ENCODE results near the gene FGF1. TPM values are rescaled to one million over a fixed set of nuclear protein-coding genes. Genes with fewer than 3 reads are reported as not detected.
A peak's percentile ranks its signal among the peaks of the same experiment; 100 is the strongest.

Gene FGF1
- total RNA-seq, 1 experiment from 2014 or later: 3.2 TPM

GRCh38 chr5:142617416-142618129 lies 68.3 kb downstream of the FGF1 start:
- H2BK12ac ChIP-seq (ENCODE audit: insufficient read length, low read depth, low read length): no peak overlapping the region
- no peak overlapping the region for H3K4me2 ChIP-seq (ENCODE audit: insufficient read depth, insufficient read length, low read length)
- no peak overlapping the region for H3K56ac ChIP-seq (ENCODE audit: insufficient read length, low read depth, low read length)
- H3K18ac ChIP-seq (ENCODE audit: insufficient read length, low read depth, low read length): no peak overlapping the region
- no peak for DNase-seq
- H2BK15ac ChIP-seq (ENCODE audit: low read depth, low read length): no peak overlapping the region
- H2AK5ac ChIP-seq (ENCODE audit: insufficient read length, low read length): no peak overlapping the region
- no peaks in the 10 kb centered on the region for H3K79me1 ChIP-seq (ENCODE audit: insufficient read depth, low read depth, low read length, poor library complexity, severe bottlenecking)
- Mint-ChIP-seq H3K27me3 (ENCODE audit: low read depth) (peaks cover 2% of the 10 kb centered on the region; the same call in 1 of the 2 replicates), H3K36me3 (ENCODE audit: insufficient read depth in 1 of 3, low read depth in 3 of 3) (peaks cover 2 to 9% (median 3%) of the 10 kb centered on the region in 3 experiments; a peak in 6 of 7 replicates), H3K27ac (peak overlapping the region in 1 of 3 experiments; percentile 42; a peak in 2 of 7 replicates), H3K9me3 (peaks cover 8 to 10% of the 10 kb centered on the region in 2 experiments), H3K4me3 (no peak overlapping the region), H3K4me1 (peaks cover 2 to 11% of the 10 kb centered on the region in 2 experiments; a peak in 3 of 4 replicates)
- no peak overlapping the region for H3T11ph ChIP-seq (ENCODE audit: low read length)
- H3K27ac ChIP-seq (ENCODE audit: insufficient read length, low read depth, low read length): no peak overlapping the region
- H2BK5ac ChIP-seq (ENCODE audit: insufficient read length, low read length): no peak overlapping the region
- no peak overlapping the region; the same call in 1 of the 2 replicates for H3K14ac ChIP-seq (ENCODE audit: insufficient read depth, low read length)
- no peak overlapping the region for H2BK120ac ChIP-seq (ENCODE audit: low read depth, low read length, poor library complexity, severe bottlenecking)
- H4K8ac ChIP-seq (replicated peaks; ENCODE audit: insufficient read length, low read depth, low read length): no peak overlapping the region
- H2BK20ac ChIP-seq (ENCODE audit: low read depth, low read length, poor library complexity, severe bottlenecking): no peak overlapping the region
- H3K9me3 ChIP-seq (ENCODE audit: control insufficient read depth, low read depth, low read length): no peaks in the 10 kb centered on the region
- no CpG with 5 or more reads among the region's 5 CpGs for WGBS (ENCODE audit: extremely low coverage, insufficient read length, low lambda C conversion rate)
- H3K27me3 ChIP-seq (ENCODE audit: insufficient read depth, low read length): no peaks in the 10 kb centered on the region; the same call in 1 of the 2 replicates
- H4K5ac ChIP-seq (ENCODE audit: insufficient read length, low read depth, low read length): no peak overlapping the region
- H3K4ac ChIP-seq (ENCODE audit: low read depth, low read length): no peak overlapping the region
- no peak overlapping the region for H2AFZ ChIP-seq (ENCODE audit: low read length)
- H3K23ac ChIP-seq (ENCODE audit: insufficient read length, low read depth, low read length): no peak overlapping the region
- H3K23me2 ChIP-seq (ENCODE audit: insufficient read length, low read depth, low read length, poor library complexity, severe bottlenecking): no peaks in the 10 kb centered on the region
- no peaks in the 10 kb centered on the region for H3K4me1 ChIP-seq (ENCODE audit: insufficient read depth, low read length)
- no peaks in the 10 kb centered on the region for H4K20me1 ChIP-seq (ENCODE audit: control insufficient read depth, insufficient read depth, insufficient read length)
- TF ChIP-seq CTCF (conservative IDR thresholded peaks at IDR 0.05): no peak
- no peak overlapping the region for H3K9ac ChIP-seq (ENCODE audit: extremely low read depth, insufficient read length, low read length)
- no peak overlapping the region for H4K91ac ChIP-seq (ENCODE audit: insufficient read length, low read depth, low read length)
- no peaks in the 10 kb centered on the region for H3K79me2 ChIP-seq (ENCODE audit: insufficient read depth, low read length)
